ENCODE data around the gene CACNA2D1.
"Not testable (repeated sequence)": the region's sequence is repeated elsewhere in the genome, so short reads cannot be mapped to it uniquely, and the experiment has no call there.

CACNA2D1 gene

DNA sequence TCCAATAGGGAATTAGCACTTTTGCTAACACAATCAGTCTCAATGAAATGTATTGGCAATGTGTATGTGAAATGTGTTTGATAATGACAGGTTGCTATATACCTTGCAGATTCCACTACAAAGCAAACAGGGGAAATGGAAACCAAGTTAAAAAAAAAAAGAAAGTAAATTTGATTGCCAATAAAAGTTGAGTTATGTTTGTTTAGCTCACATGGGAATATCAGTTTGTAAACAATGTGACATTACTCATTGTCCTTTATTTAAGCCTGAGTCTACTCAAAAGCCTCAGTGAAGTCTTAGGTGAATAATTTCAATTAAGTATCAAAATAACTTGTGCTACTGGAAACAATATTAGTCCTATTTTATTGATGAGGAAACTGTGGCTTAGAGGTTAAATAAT, 285.2 kb downstream of the CACNA2D1 start:
- no peak for DNase-seq

DNA sequence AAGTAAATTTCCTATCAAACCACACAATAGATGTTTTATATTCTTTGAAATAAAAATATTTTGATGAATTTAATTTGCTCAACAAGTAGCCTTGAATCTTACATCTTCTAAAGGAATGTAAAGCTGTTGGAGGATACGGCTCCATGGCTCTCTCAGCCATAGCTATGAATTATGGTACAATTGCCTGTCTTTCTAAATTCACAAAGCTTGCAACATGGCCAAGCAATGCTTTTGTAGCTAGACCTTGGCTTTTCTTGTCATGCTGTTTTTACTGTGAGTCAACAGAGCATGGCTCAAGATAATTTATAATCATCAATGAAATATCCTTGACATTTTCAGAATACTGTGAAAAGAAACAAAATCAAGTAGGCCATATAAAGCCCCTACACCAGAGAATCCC, 286.7 kb downstream of the CACNA2D1 start:
- DNase-seq = no peak

DNA sequence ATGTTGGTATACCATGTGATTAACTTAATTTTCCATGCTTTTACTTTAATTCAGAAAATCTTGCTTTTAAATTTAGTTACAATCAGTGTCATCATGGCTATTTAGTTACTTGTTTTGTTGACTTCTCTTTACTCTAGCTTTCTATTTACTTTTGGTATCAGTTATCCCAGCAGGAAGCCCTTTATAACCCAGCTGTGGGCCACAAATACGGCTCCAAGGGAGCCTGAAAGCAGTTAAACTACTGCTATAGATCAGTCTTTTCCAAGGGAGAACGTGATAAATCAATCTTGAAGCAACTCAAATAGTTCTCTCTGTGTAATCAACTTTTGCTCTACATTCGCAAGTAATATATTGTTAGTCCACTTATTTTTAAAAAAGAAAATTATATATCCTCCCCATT, 287.4 kb downstream of the CACNA2D1 start:
- no peak for DNase-seq

DNA sequence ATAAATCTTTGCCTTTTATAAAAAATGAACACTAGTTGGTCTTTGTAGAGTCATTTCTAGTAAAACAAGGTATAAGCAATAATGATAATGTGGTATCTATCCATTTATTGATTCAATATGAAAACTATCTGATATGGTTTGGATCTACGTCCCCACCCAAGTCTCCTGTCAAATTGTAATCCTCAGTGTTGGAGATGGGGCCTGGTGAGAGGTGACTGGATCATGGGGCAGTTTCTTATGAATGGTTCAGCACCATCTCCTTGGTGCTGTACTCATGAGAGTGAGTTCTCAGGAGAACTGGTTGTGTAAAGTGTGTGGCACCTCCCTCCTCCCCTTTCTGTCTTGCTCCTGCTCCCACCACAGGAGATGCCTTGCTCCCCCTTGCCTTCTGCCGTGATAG, 288.8 kb downstream of the CACNA2D1 start:
- DNase-seq = no peak

DNA sequence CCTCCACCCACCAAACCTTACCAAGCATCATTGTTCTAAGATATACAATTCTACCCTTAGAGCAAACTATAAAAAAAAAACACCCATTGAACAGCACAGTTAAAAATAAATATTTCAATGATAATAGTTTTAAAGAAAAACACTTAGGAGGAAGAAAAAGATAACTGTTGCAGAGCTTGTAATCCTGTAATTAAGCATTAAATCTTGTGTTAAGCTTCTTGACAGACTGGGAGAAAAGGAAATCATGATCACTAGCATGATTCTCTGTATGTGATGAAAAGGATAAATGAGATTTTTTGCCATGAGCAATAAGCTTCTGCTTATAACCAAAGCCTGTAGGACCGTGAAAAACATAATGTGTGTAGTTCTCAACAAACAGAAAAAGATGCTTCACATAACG, 289.8 kb downstream of the CACNA2D1 start:
- DNase-seq = no peak

DNA sequence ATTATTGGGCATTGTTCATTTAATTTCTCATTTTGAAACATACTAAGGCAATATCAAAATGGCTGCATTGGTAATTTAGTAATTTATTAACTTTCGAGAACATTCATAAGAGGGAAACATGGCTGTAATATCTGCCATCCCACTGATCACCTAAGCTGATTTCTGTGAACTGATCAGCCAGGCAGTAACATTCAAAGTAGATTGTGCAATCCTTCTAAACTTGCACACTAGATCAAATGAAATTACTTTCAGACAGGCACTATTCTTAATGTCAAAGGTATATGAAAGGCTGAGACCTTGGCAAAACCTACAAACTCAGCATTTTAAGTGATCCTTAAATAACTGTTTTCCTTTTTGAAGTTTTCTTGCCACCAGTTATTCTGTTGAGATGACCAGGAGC, 290.7 kb downstream of the CACNA2D1 start:
- DNase-seq = no peak

DNA sequence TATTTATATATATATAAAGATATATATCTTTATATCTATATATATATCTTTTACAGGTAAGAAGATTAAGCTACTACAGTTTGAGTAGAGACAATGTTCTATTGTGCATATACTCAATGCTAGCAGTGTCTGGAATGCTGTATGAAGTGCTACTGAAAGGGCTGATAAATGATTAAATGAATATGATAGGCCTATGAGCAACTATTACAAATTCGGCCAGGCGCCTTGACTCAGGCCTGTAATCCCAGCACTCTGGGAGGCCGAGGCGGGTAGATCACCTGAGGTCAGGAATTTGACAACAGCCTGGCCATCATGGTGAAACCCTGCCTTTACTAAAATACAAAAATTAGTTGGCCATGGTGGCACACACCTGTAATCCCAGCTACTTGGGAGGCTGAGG, 297.1 kb downstream of the CACNA2D1 start:
- no peak for DNase-seq

DNA sequence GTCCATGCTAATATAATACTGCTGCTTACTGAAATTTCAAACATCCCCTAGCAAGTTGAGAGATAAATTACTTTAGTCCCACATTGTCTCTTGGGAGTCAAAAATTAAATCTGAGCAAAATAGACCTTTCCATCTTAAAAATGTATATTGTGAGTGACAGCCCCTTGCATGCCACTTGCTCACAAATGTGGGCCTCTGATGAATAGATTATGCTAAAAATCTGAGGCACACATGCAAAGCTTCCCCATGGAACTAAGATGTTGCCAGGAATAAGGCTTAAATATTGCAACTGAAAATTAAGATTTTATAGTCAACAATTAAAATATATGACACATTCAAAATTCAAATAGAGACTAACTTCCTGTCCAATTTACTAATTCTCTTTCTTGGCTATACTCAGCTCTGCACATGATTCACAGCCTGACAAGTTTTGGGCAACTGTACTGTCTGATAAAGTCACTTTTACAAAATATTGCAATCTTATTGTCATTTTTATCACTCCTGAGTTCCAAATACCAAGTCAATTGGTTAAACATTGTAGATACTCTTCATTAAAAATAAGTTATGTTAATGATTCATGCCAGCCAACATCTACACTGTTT, 301.2 kb downstream of the CACNA2D1 start:
- DNase-seq = no peak

DNA sequence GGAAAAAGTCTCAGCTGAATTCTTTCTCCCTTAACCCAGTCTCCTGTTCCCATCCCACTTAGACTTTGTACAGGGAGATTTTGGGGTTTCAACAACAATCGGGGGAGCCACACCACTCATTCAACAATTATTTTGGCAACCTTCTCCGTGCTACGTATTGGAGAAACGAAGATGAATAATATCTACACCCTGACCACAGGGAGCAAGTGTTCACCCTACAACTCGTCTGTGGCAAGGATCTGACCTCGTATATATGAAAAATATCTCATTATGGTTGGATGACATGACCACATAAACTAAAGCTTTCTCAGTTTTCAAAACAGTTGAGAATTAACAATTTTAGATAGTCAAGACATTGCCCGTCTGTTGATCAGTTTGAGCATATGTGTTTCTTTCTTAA, 302.1 kb downstream of the CACNA2D1 start:
- DNase-seq = no peak

DNA sequence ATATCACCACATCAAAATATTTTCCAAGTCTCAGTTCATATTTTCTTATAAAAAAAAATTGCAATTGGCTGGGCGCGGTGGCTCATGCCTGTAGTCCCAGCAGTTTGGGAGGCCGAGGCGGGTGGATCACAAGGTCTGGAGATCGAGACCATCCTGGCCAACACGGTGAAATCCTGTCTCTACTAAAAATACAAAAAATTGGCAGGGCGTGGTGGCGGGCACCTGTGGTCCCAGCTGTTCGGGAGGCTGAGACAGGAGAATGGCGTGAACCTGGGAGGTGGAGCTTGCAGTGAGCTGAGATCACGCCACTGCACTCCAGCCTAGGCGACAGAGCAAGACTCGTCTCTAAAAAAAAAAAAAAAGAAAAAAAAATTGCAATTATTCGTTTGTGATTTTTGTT, 303.0 kb downstream of the CACNA2D1 start:
- DNase-seq = not testable (repeated sequence)

DNA sequence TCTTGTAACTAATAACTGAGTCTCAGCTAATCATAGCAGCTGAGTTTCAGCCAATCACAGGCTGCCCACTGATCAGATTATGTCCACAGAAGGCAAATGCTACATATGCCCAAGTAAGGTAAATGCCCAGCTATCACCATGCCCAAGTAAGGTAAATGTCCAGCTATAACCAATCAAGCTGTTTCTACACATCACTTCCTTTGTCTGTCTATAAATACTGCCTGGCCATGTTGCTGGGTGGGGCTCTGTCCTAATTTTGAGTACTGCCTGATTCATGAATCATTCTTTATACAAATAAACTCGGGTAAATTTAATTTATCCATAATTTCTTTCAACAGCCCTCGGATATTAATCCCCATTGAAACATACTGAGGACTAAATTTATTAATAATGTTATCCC, 312.4 kb downstream of the CACNA2D1 start:
- DNase-seq = no peak

DNA sequence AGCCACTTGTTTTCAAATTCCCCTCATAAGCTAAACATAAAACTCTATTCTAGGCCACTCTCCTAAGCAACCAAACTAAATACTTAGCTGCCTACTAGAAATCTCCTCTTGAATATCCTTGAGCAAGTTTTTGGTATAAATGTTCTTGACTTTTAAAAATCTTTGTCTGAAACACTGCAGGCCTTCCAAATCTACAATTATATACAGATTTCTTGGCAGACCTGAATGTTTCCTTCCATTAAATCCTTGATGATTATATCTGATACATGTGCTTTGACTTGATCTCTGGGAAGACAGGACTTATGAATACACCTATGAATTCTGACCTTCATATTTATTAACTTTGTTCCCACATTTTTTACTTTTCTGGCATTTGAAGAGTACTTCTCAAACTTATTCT, 314.5 kb downstream of the CACNA2D1 start:
- DNase-seq = no peak

DNA sequence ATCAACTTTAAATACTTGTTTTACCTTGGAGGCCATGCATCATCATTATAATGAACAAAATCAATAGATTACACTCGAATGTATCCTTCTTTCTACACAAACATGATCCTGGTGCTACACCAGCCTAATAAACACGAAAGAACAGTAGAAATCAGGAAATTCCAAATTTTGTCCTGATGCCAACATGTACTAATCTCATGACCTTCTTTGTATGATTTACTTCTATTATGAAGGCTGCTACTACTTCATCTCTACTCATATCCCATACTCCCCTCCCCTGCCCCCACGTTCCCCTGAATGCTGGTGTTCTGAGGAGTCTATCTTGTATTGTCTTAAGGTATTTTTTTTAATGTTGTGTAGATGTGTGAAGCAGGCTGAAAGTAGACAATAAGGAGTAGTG, 315.0 kb downstream of the CACNA2D1 start:
- DNase-seq = no peak

DNA sequence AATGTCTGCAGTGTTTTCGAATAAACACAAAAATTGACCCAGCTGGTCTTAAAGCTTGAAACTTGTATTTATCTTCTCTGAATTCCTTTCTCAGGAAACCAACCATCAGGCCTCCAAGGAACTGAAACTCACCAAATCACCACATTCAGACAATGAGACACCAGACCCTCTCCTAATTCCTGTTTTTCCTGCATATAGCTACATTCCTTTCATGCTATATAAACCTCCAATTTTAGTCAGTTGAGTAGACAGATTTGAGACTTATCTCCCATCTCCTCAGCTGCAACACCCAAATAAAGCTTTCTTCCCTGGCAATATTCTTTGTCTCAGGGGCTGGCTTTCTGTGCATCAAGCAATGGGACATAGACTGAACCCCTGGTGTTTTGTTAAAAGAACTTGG, 317.0 kb downstream of the CACNA2D1 start:
- DNase-seq = no peak

DNA sequence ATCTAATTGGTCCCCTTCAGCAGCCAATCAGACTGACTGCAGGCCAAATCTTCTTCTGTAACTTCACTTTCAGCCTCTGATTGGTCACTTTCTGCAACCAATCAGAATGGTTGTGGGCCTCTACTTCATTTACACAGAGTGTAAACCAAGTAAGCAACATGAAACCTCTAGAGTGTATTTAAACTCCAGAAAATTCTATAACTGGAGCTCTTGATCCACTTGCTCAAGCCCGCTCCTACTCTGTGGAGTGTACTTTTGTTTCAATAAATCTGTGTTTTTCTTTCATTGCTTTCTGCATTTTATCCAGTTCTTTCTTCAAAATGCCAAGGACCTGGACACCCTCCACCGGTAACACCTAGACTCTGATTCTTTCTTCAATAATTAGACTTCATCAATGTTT, 319.1 kb downstream of the CACNA2D1 start:
- no peak for DNase-seq

DNA sequence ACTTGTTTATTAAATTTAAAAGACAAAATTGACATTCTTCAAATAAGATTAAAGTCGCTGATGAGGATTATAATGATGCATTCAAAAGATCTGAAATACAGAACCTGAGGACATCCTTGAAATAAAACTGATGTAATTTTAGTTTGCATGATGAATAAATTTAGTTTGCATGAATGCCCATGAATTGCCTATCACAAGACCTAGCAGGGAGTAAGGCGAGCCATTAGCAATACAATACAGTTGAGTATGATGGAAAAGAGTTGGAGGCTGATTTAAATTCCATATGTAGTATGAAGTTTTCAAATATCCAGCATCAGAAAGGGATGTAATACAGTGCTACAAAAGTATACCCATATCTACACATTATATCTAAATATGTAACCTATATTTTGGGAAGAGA, 321.3 kb downstream of the CACNA2D1 start:
- no peak for DNase-seq

DNA sequence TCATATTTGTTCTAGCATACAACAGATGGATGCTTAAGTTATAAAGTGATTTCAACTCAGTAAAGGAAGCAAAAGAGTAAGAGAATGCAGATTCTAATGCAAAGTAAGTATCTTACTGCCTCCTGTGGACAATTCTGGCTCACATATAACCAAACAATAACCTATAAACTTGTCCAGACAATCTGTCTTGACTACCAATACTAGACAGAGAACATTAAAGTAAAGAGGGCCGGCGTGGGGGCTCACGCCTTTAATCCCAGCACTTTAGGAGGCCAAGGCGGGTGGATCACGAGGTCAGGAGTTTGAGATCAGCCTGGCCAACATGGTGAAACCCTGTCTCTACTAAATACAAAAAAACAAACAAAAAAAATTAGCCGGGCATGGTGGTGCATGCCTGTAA, 329.3 kb downstream of the CACNA2D1 start:
- no peak for DNase-seq

DNA sequence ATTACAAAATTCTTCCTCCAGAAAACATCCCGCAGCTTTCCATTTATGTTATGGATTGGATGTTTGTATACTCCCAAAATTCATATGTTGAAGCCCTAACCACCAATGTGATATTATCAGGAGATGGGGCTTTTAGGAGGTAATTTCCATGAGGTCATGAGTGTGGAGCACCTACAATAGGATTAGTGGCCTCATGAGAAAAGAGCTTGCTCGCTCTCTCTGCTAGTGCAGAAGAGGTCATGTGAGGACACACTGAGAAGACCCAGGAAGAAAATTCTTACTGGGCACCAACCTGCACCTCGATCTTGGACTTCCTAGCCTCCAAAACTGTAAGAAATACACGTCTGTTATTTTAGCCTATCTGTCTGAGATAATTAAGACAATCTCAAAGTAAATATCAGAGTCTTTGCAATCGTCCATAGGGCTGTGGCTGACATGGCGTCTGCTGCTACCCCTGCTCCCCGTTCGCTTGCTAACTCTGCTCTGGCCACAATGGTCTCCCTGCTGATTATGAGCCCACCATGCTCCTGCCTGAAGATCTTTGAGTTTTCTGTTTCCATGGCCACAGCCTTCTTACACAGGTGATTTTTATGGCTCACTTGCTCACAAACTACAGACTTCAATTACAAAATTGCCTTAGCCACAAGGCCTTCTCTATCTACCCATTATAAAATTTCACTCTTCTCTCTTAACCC, 333.3 kb downstream of the CACNA2D1 start:
- no peak for DNase-seq

DNA sequence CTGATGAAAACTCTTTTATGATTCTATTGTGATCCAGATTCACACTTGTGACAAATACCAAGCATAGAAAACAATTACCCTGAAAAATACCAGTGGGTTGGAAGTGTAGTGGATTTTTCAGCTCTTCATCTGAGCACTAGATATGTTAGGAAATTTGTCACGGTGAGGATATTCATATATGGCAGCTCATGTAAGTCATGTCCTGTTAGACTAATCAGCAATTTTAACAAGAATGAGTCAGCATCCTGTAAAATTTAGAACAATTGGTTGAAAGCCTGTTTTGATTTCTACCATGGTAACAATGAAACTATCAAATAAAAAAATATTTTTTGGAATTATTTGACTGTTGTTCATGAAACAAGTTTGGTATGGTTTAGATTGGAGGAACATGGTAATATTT, 334.3 kb downstream of the CACNA2D1 start:
- no peak for DNase-seq

DNA sequence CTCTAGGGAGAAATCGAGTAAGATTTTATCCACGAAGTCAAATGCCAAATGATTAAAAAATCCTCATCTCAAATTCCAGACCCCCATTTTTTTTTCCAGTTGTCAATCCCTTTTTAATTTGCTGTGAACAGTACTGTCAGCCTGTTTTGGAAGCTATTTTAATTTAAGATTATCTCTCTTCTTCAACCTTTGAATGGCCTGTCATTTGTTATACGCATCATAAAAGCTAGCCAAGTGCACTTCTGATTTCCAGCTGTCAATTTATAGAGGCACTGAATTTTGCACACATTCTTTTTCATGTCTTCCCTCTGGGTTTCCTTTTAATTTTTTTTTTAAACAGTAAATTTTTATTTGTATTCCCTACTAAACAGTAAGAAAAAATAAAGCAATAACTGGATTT, 337.4 kb downstream of the CACNA2D1 start:
- no peak for DNase-seq

DNA sequence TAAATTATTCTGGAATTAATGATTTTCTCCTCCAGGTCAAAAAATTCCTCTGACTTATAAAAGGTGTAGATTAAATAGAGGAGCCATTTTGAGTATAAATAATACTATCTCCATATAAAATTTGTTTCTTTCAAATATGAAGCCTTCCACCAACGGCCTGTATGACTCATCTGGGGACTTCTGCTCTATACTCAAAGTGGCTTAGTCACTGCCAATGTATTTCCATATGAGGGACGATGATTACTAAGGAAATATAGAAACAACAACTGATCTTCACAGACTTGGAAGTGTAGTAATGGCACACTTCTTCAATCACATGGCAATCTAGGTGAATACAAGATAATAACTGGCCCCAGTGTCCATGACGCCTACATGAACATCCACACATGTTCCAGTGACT, 338.1 kb downstream of the CACNA2D1 start:
- DNase-seq = no peak

DNA sequence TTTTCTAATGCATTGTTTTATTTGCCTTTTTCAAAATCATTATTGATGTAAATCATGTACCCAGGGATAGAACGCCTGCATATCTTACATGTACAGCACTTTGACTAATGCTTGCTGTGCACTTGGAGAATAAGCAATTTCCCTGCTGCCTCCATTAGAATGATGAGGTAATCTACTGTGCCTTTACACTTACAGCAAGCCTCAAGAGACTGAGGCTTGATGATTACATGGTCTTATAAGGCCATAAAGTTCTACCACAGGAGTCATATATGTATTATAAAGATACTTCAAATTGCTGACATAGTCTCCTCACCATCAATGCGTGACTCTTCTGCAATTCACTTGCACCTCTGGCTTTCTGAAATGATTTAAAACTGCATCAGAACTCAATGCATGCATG, 345.2 kb downstream of the CACNA2D1 start:
- DNase-seq = no peak

DNA sequence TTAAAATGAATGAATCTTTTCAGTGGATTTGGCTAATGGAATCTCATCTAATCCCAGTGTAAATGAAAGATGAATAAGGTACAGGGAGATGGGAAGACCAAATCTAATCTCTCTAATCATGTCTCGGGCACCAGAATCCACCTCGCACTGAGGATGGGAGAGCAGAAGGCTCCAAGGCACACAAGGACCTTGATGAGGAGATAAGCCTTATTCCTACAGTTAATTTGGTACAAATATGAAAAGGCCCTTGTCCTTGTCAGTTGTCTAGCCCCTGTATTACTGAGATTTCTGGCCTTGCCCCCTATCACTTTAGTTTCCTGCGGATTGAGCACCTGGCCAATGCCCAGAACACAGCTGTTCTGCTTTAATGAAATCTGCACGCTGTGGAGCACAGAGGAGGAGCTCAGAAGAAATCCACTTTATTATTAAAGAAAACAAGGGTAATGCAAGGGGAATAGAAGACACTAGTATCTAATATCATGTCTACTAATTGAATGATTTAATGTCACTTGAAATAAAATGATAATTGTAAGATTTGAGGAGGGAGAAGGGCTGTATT, 352.4 kb downstream of the CACNA2D1 start:
- DNase-seq = no peak

DNA sequence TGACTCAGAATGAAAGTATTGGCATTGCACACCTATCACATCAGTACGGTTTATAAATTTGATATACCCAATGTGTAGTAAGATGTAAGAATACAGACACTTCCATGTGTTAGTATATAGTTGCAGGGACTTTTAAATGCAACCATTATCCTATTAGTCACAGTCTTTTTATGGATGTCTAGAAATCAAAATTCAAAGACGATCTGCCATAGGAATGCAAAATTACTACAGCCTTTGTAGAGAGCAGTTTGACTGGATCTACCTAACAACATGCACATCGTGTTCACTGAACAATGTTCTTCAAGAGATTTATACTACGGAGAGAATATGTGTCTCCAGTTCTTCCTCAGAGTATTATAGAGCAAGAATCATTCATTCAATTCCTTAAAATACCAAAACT, 356.5 kb downstream of the CACNA2D1 start:
- DNase-seq = no peak

DNA sequence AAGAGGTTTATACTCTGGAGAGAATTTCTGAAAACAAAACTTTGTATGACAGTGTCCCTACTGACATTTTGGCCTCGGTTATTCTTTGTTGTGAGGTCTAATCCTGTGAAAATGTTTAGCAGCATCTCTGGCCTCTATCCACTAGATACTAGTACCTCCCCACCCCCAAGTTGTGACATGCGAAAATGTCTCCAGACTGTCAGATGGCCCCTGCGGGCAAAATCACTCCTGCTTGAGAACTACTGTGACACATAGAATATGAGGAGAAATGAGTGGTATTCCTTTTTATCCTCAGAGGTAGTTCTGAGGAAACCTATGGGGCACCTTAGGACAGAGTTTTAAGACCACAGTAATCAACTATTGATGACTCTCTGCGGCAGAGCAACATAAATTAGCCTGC, 358.5 kb downstream of the CACNA2D1 start:
- no peak for DNase-seq

All from stimulated activated CD4-positive, alpha-beta T cell treated with anti-CD3 and anti-CD28 coated beads, Interleukin-15, amount 100 ng/mL, for 24 hours (primary cell).